ENCODE data around the gene SYT15B. TPM values are rescaled to one million over a fixed set of nuclear protein-coding genes. Genes with fewer than 3 reads are reported as not detected.
"Not testable (repeated sequence)": the region's sequence is repeated elsewhere in the genome, so short reads cannot be mapped to it uniquely, and the experiment has no call there.

Gene SYT15B
- total and polyA plus RNA-seq, 4 donors = 8.7 to 59.8 (median 24.6) TPM

DNA sequence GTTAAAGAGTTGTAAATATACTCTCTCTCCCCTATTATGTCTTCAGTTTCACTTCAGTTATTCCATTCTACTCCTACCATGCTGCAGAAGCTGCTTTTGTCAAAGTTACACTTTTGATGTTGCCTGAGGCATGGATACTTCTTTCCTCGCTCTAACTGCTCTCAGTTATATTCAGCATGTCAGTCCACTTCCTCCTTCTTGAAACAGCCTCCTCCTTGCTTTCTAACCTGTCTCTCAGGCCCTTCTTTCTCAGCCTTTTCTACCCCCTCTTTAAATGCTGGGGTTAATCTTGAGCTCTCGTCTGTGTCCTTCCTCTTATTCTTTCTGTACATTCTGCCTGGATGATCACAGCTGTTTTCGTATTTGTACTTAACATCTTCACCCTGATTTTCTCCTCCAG, 40.0 kb downstream of the SYT15B start:
- H3K9me3 ChIP-seq (ENCODE audit: control insufficient read depth in 4 of 4, insufficient read depth in 3 of 4, low read length in 3 of 4); H3K9ac ChIP-seq (ENCODE audit: insufficient read depth in 1 of 2, low read length in 2 of 2); H3K27me3 ChIP-seq (ENCODE audit: control insufficient read depth in 3 of 3, insufficient read depth in 3 of 3, low read length in 2 of 3); H3K27ac ChIP-seq (ENCODE audit: low read depth in 1 of 2, low read length in 1 of 2); H3K36me3 ChIP-seq (ENCODE audit: control insufficient read depth in 4 of 4, insufficient read depth in 4 of 4, low read length in 4 of 4); ATAC-seq (ENCODE audit: insufficient read depth, low FRiP score); H3K4me1 ChIP-seq (ENCODE audit: control insufficient read depth in 5 of 5, insufficient read depth in 5 of 5, low read length in 5 of 5); H3K4me3 ChIP-seq; DNase-seq: not testable (repeated sequence)
- WGBS, 2 donors = 72 to 88% methylated on average over 2 of the region's 3 CpGs

DNA sequence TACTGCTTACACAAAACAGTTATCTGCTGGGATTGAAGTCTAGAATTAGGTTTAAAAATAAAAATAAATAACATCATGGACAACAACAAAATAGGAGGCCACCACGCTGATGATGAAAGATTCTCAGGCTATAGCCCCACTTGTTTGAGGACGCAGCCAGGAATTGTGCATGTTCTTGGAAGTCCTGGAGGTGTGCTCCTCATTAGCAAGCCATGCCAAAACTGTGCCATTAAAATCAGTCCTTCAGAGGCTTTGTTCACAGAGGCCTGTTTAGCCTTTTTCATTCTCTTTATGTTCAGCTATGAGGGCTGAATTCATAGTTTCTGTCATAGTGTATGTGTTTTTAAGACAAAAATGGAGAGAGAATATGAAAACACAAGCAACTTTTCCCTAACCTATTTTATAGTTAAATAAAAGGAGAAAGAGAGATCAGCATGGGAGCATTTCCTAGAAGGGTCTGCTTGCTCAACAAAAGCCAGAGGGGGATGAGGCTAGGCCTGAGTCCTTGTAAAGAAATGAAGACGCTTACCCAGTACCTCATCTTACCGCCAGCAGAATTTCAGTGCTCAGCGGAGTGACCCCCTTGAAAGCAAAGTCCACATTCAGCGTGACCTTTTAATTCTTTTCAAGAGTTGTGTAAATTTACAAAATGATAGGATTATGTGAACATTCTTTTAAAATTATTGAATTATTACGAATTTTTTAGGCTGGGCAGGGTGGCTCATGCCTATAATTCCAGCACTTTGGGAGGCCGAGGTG, 46.2 kb downstream of the SYT15B start:
- H3K4me1 ChIP-seq (ENCODE audit: control insufficient read depth in 5 of 5, insufficient read depth in 5 of 5, low read length in 5 of 5); H3K9ac ChIP-seq (ENCODE audit: insufficient read depth in 1 of 2, low read length in 2 of 2); H3K9me3 ChIP-seq (ENCODE audit: control insufficient read depth in 4 of 4, insufficient read depth in 3 of 4, low read length in 3 of 4); H3K36me3 ChIP-seq (ENCODE audit: control insufficient read depth in 4 of 4, insufficient read depth in 4 of 4, low read length in 4 of 4); H3K27ac ChIP-seq (ENCODE audit: low read depth in 1 of 2, low read length in 1 of 2); H3K27me3 ChIP-seq (ENCODE audit: control insufficient read depth in 3 of 3, insufficient read depth in 3 of 3, low read length in 2 of 3); DNase-seq; H3K4me3 ChIP-seq; ATAC-seq (ENCODE audit: insufficient read depth, low FRiP score): not testable (repeated sequence)
- 85 to 100% methylated on average over 3 to 4 of the region's 8 CpGs for WGBS, 2 donors

Other genes with a start within 250 kb of the SYT15B start
- gene AGAP9, start 240.0 kb downstream of the SYT15B start, total RNA-seq = 1 to 10 TPM; 4.4 to 8.7 TPM
- gene AGAP9, start 240.0 kb downstream of the SYT15B start, polyA plus RNA-seq = 1 to 10 TPM; 3.6 to 6.5 TPM
- 10 to 100 TPM in 1 of 2 donors, 1 to 10 TPM in 1; 2.9 to 36.8 TPM for gene NPY4R2, start 155.1 kb upstream of the SYT15B start, total RNA-seq
- gene NPY4R2, start 155.1 kb upstream of the SYT15B start, polyA plus RNA-seq = under 1 TPM; 0.07 to 0.45 TPM
- gene FAM25C, start 236.2 kb upstream of the SYT15B start, total RNA-seq = not detected
- gene FAM25C, start 236.2 kb upstream of the SYT15B start, polyA plus RNA-seq = not detected